Mesenchymal stem cell (in vitro differentiated cells and primary cell): ENCODE results near the gene CENPT.

ENCODE experiments used
- DNase-seq: peaks from one replicate; pipeline ENCODE4 v3.0.0-alpha.2; 2013
- H2AFZ ChIP-seq: one replicate; pipeline ENCODE4 v1.6.1; 2013; ENCODE audit warnings: low read depth, mild to moderate bottlenecking, control low read depth, inconsistent platforms, low read length, moderate library complexity
- H2AK5ac ChIP-seq: 2 replicates; pipeline ENCODE4 v1.6.1; 2013; ENCODE audit warnings: low read length, moderate library complexity, mild to moderate bottlenecking, inconsistent platforms; ENCODE audit not compliant: severe bottlenecking
- H2BK120ac ChIP-seq: one replicate; pipeline ENCODE4 v1.6.1; 2013; ENCODE audit warnings: low read depth, mild to moderate bottlenecking, inconsistent platforms, low read length, moderate library complexity
- H2BK12ac ChIP-seq, 2 experiments: one replicate each; pipeline ENCODE4 v1.6.1; 2013; ENCODE audit warnings: inconsistent platforms in 2 of 2, low read length in 2 of 2, mild to moderate bottlenecking in 2 of 2, moderate library complexity in 2 of 2, control low read depth in 1 of 2
- H2BK15ac ChIP-seq: one replicate; pipeline ENCODE4 v1.6.1; 2013; ENCODE audit warnings: mild to moderate bottlenecking, low read depth, inconsistent platforms; ENCODE audit not compliant: poor library complexity, severe bottlenecking
- H2BK5ac ChIP-seq: 2 replicates; pipeline ENCODE4 v1.6.1; 2013; ENCODE audit warnings: low read depth, mild to moderate bottlenecking, low read length, control low read depth, inconsistent platforms; ENCODE audit not compliant: poor library complexity, severe bottlenecking
- H3K14ac ChIP-seq, 2 experiments: one replicate each; pipeline ENCODE4 v1.6.1; 2013; ENCODE audit warnings: inconsistent platforms in 2 of 2, low read length in 2 of 2, control low read depth in 1 of 2, mild to moderate bottlenecking in 1 of 2, moderate library complexity in 1 of 2
- H3K18ac ChIP-seq, 2 experiments: one replicate each; pipeline ENCODE4 v1.6.1; 2013; ENCODE audit warnings: inconsistent platforms in 2 of 2, low read length in 2 of 2, control low read depth in 1 of 2, low read depth in 1 of 2, mild to moderate bottlenecking in 1 of 2
- H3K23ac ChIP-seq, 2 experiments: one replicate each; pipeline ENCODE4 v1.6.1; 2013; ENCODE audit warnings: inconsistent platforms in 2 of 2, low read length in 2 of 2, mild to moderate bottlenecking in 2 of 2, moderate library complexity in 2 of 2, control low read depth in 1 of 2
- H3K27ac ChIP-seq: 2 replicates; pipeline ENCODE4 v1.5.1; 2013; ENCODE audit warnings: mild to moderate bottlenecking, moderate library complexity, low read length, control low read depth, inconsistent platforms; ENCODE audit not compliant: poor library complexity, severe bottlenecking
- H3K27me3 ChIP-seq, 2 experiments: 2 replicates each; pipeline versions ENCODE4 v1.6.1 to v1.7.0; 2013; ENCODE audit warnings: low read length in 2 of 2, mild to moderate bottlenecking in 2 of 2, moderate library complexity in 2 of 2, control low read depth in 1 of 2, inconsistent platforms in 1 of 2; ENCODE audit not compliant: control insufficient read depth in 1 of 2, insufficient read depth in 1 of 2
- H3K36me3 ChIP-seq, 2 experiments: 2 replicates each; pipeline versions ENCODE4 v1.6.1 to v1.7.0; 2013; ENCODE audit warnings: low read length in 2 of 2, control low read depth in 1 of 2, inconsistent platforms in 1 of 2, low read depth in 1 of 2, mild to moderate bottlenecking in 1 of 2; ENCODE audit not compliant: insufficient read depth in 2 of 2, control insufficient read depth in 1 of 2
- H3K4ac ChIP-seq, 2 experiments: one replicate each; pipeline ENCODE4 v1.6.1; 2013; ENCODE audit warnings: inconsistent platforms in 2 of 2, low read length in 2 of 2, mild to moderate bottlenecking in 2 of 2, moderate library complexity in 2 of 2, control low read depth in 1 of 2, low read depth in 1 of 2
- H3K4me1 ChIP-seq: 2 replicates; pipeline ENCODE4 v1.6.1; 2013; ENCODE audit warnings: low read depth, low read length, control low read depth; ENCODE audit not compliant: control insufficient read depth, insufficient read depth
- H3K4me2 ChIP-seq: 2 replicates; pipeline ENCODE4 v1.6.1; 2013; ENCODE audit warnings: low read length, mild to moderate bottlenecking, inconsistent platforms; ENCODE audit not compliant: poor library complexity, severe bottlenecking
- H3K4me3 ChIP-seq, 2 experiments: 2 replicates each; pipeline versions ENCODE4 v1.5.1 to v1.7.0; 2013; ENCODE audit warnings: low read length in 2 of 2, mild to moderate bottlenecking in 2 of 2, control low read depth in 1 of 2, low read depth in 1 of 2; ENCODE audit not compliant: insufficient read depth in 1 of 2
- H3K79me1 ChIP-seq: replicated peaks from 2 replicates; pipeline ENCODE4 v1.6.1; 2013; ENCODE audit warnings: mild to moderate bottlenecking, control low read depth, low read length, inconsistent platforms; ENCODE audit not compliant: poor library complexity, severe bottlenecking
- H3K9ac ChIP-seq: 2 replicates; pipeline ENCODE4 v1.7.0; 2013; ENCODE audit warnings: mild to moderate bottlenecking, low read length, moderate library complexity
- H3K9me3 ChIP-seq: 2 replicates; pipeline ENCODE4 v1.7.0; 2013; ENCODE audit warnings: mild to moderate bottlenecking, low read length; ENCODE audit not compliant: control insufficient read depth
- H4K8ac ChIP-seq: one replicate; pipeline ENCODE4 v1.6.1; 2013; ENCODE audit warnings: inconsistent platforms, mild to moderate bottlenecking, low read length, moderate library complexity
- H4K91ac ChIP-seq: one replicate; pipeline ENCODE4 v1.6.1; 2013; ENCODE audit warnings: mild to moderate bottlenecking, low read length, inconsistent platforms
- WGBS: methylation state at CpG from one replicate; pipeline ENCODE4 v1.1.7; 2013; ENCODE audit warnings: mixed read lengths; 5-methylcytosine and 5-hydroxymethylcytosine counted together

Gene CENPT

GRCh38 chr16:67883146-67883871 lies 35.8 kb upstream of the CENPT start:
- H2AK5ac ChIP-seq: no peak overlapping the region
- H3K9ac ChIP-seq: no peak overlapping the region
- no peaks in the 10 kb centered on the region for H3K9me3 ChIP-seq
- WGBS: 93% methylated on average over 5 of the region's 6 CpGs
- H3K4me1 ChIP-seq: peaks cover 9% of the 10 kb centered on the region
- H3K4me3 ChIP-seq: no peak overlapping the region
- no peak overlapping the region for H2AFZ ChIP-seq
- no peak overlapping the region for H3K14ac ChIP-seq
- no peak overlapping the region for H2BK120ac ChIP-seq
- peaks cover 23% of the 10 kb centered on the region for H3K79me1 ChIP-seq
- peak; percentile 55 for DNase-seq
- H4K91ac ChIP-seq: no peak overlapping the region
- H2BK5ac ChIP-seq: no peak overlapping the region
- no peaks in the 10 kb centered on the region for H3K27me3 ChIP-seq
- H4K8ac ChIP-seq: no peak overlapping the region
- peaks cover 62 to 91% of the 10 kb centered on the region in 2 experiments for H3K36me3 ChIP-seq
- no peak overlapping the region for H2BK15ac ChIP-seq
- H3K27ac ChIP-seq: no peak overlapping the region
- no peak overlapping the region for H3K4me2 ChIP-seq
- H3K18ac ChIP-seq: no peak overlapping the region
- H3K4ac ChIP-seq: no peak overlapping the region
- no peak overlapping the region for H3K23ac ChIP-seq
- no peak overlapping the region for H2BK12ac ChIP-seq

- H2AK5ac ChIP-seq: no peak overlapping the region
- no peak overlapping the region for H3K14ac ChIP-seq
- no peak overlapping the region for H2BK120ac ChIP-seq
These were observed 35.1 kb upstream of the CENPT start for GRCh38 chr16:67882374-67883145.

GRCh38 chr16:67881621-67882161 lies 34.2 kb upstream of the CENPT start:
- Histone ChIP-seq H3K4me2 (no peak overlapping the region), H3K23ac (no peak overlapping the region), H3K36me3 (peaks cover 78 to 100% of the 10 kb centered on the region in 2 experiments), H3K27me3 (no peaks in the 10 kb centered on the region), H4K91ac (peak overlapping the region; percentile 43), H3K4me3 (no peak overlapping the region), H2BK12ac (no peak overlapping the region), H3K27ac (no peak overlapping the region), H2AK5ac (no peak overlapping the region), H2BK120ac (no peak overlapping the region), H2BK15ac (no peak overlapping the region), H3K18ac (no peak overlapping the region), H2BK5ac (no peak overlapping the region), H2AFZ (no peak overlapping the region), H3K9ac (no peak overlapping the region), H4K8ac (no peak overlapping the region), H3K9me3 (no peaks in the 10 kb centered on the region), H3K4me1 (peaks cover 9% of the 10 kb centered on the region), H3K79me1 (peaks cover 38% of the 10 kb centered on the region), H3K14ac (no peak overlapping the region), H3K4ac (no peak overlapping the region)
- WGBS: 96% methylated on average over 17 of the region's 21 CpGs
- no peak for DNase-seq

More at GRCh38 chr16:67882374-67883145, 35.1 kb upstream of the CENPT start:
- no peak overlapping the region for H2BK15ac ChIP-seq
- no peak overlapping the region for H3K4me2 ChIP-seq
- no peak overlapping the region for H2BK5ac ChIP-seq
- H4K8ac ChIP-seq: no peak overlapping the region
- no peak overlapping the region for H2AFZ ChIP-seq
- H3K4ac ChIP-seq: no peak overlapping the region
- no peak overlapping the region for H4K91ac ChIP-seq
- 90% methylated on average over 18 of the region's 18 CpGs for WGBS
- no peak overlapping the region for H3K23ac ChIP-seq
- H3K27me3 ChIP-seq: no peaks in the 10 kb centered on the region
- H3K79me1 ChIP-seq: peaks cover 30% of the 10 kb centered on the region
- H3K9me3 ChIP-seq: no peaks in the 10 kb centered on the region
- H3K9ac ChIP-seq: no peak overlapping the region
- H3K27ac ChIP-seq: no peak overlapping the region
- peaks cover 69 to 95% of the 10 kb centered on the region in 2 experiments for H3K36me3 ChIP-seq
- no peak for DNase-seq
- H3K4me1 ChIP-seq: peaks cover 9% of the 10 kb centered on the region
- no peak overlapping the region for H3K18ac ChIP-seq
- no peak overlapping the region for H3K4me3 ChIP-seq
- no peak overlapping the region for H2BK12ac ChIP-seq

- Histone ChIP-seq H3K23ac (no peak overlapping the region), H4K91ac (no peak overlapping the region), H3K14ac (no peak overlapping the region)
These were observed 33.1 kb upstream of the CENPT start for GRCh38 chr16:67880584-67880983.

More at GRCh38 chr16:67880584-67880983, 33.1 kb upstream of the CENPT start:
- Histone ChIP-seq H3K4me3 (no peak overlapping the region), H3K9me3 (no peaks in the 10 kb centered on the region), H2BK5ac (no peak overlapping the region), H3K4ac (no peak overlapping the region), H2AK5ac (no peak overlapping the region), H3K36me3 (peaks cover 89 to 99% of the 10 kb centered on the region in 2 experiments), H3K79me1 (peaks cover 48% of the 10 kb centered on the region), H3K27me3 (no peaks in the 10 kb centered on the region), H2BK120ac (no peak overlapping the region), H2AFZ (no peak overlapping the region), H3K9ac (no peak overlapping the region), H4K8ac (no peak overlapping the region), H3K4me2 (no peak overlapping the region), H3K27ac (no peak overlapping the region), H3K4me1 (peaks cover 12% of the 10 kb centered on the region), H3K18ac (no peak overlapping the region), H2BK15ac (no peak overlapping the region), H2BK12ac (no peak overlapping the region)
- DNase-seq: no peak
- WGBS: 98% methylated on average over 13 of the region's 13 CpGs
